ENCODE measurements around the gene OTUD4. TPM values are rescaled to one million over a fixed set of nuclear protein-coding genes. Genes with fewer than 3 reads are reported as not detected.
"Not testable (repeated sequence)": the region's sequence is repeated elsewhere in the genome, so short reads cannot be mapped to it uniquely, and the experiment has no call there.

The OTUD4 gene
- 16.6 and 21.8 TPM in 2 replicates for total RNA-seq

- DNase-seq (ENCODE audit: low read depth in 2 of 2) = peak; percentile 98 to 99
These were observed at the start of gene OTUD4 for GRCh38 chr4:145180298-145181090. TSS of gene OTUD4 (minus strand) at chr4:145180589. CDS start at chr4:145179973, 616 bp downstream.

GRCh38 chr4:145223228-145223627 lies 42.8 kb upstream of the OTUD4 start:
- not testable (repeated sequence) for DNase-seq (ENCODE audit: low read depth in 2 of 2)

GRCh38 chr4:145221529-145221928 lies 41.1 kb upstream of the OTUD4 start:
- not testable (repeated sequence) for DNase-seq (ENCODE audit: low read depth in 2 of 2)

- DNase-seq (ENCODE audit: low read depth in 2 of 2) = no peak
These were observed 38.7 kb upstream of the OTUD4 start for GRCh38 chr4:145219090-145219489.

- no peak for DNase-seq (ENCODE audit: low read depth in 2 of 2)
These were observed 37.9 kb upstream of the OTUD4 start for GRCh38 chr4:145218251-145218650.

DNA sequence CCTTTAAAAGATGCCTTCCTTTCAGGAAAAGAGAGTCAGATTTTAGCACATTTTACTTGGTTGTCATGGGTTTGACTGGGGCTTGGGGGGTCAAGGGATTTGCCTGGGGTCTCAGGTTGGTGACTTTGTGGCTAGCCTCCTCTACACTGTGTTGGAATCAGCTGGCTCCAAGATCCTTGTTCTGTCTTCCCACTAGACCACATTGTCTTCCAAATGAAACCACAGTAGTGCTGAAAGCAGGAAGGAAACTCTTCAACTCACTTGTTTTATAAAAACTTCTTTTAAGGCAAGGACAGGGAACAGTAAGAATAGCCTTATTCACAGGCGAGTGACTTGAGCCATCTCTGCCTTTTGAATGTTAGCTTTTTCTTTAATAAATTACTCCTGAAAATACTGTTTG lies 37.0 kb upstream of the OTUD4 start:
- DNase-seq (ENCODE audit: low read depth in 2 of 2) = peak in 1 of 2 donors; percentile 13

DNA sequence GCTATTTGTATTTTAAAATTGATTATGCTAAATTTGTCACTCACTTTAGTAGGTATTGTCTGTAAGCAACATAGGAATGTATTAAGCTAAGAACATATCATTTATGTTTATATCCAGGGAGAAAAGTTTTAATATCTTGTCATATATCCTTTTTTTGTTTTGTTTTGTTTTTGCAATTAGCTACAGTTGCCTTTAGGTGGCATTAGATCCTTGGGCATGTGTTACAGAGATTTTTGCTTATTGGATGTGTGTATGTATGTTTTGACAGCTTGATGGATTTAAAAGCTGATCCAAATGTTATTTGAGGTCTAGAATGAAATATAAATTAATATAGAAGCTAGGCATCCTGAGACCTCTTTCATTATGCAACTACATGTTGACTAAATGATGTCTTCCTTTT lies 36.1 kb upstream of the OTUD4 start:
- peak; percentile 61 to 78 for DNase-seq (ENCODE audit: low read depth in 2 of 2)

- DNase-seq (ENCODE audit: low read depth in 2 of 2) = no peak
These were observed 32.9 kb upstream of the OTUD4 start for GRCh38 chr4:145213245-145213644.

DNA sequence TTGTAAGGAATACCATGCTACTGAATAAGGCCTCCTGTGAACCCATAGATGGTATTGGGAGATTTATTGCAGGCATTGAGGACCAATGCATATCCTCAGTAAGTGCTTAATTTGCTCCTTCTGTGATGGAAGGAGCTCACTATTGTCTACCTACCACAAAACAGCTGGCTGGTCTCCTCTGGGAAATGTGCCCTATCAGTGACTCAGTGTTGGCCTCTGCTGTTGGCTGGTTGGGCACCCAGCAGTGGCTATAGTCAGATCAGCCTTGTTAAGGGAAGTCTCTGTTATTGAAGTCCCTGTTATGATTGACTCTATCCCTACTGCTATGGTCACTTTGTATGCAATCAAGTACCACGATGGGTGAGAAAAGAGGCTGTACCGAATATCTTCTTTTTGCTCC lies 27.5 kb upstream of the OTUD4 start:
- DNase-seq (ENCODE audit: low read depth in 2 of 2) = no peak

DNA sequence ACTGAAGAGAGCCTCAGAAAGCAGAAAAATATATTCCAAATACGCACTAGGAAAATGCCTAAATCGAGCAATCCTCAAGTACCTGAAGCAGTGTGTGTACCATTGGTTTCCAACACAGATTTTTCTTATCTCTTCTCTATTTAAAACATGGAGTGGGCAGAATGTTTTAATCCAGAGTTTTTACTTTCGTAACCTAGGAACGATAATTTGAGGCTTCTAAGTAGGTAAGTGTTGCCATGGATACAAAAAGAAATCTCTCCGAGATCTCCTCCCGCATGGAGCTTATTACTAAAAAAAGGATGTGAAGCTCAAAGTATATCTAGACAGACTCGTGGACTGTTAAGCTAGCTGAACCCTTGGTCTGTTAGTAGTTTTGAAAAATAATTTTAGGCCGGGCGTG lies 23.0 kb upstream of the OTUD4 start:
- DNase-seq (ENCODE audit: low read depth in 2 of 2) = no peak

GRCh38 chr4:145200366-145200765 lies 20.0 kb upstream of the OTUD4 start:
- no peak for DNase-seq (ENCODE audit: low read depth in 2 of 2)

DNA sequence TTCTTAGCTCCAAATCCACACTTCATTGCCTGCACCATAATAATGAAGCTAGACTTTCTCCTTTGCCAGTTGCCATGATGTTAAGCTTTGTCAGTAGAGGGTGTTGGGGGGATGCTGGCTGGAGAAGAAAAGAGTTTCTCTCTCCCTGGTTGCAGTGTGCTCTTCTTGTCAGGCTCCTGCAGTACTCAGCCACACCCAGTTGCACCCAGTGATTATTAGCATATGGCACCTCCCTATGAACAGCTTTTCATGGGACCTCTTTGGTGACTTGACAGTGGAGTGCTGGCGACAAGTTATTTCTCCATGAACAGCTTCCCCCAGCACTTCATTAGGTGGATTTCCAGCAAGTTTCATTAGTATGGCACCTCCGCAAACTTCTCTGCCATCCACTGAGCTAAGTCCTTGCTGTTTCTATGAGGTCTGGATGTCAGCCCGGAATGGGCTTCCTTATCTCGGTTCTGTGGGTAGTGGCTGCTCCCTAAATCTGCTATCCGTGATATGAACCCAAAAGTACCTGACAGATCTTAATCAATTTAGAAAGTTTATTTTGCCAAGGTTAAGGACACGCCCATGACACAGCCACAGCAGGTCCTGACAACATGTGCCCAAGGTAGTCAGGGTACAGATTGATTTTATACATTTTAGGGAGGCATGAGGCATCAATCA lies 18.8 kb upstream of the OTUD4 start:
- no peak for DNase-seq (ENCODE audit: low read depth in 2 of 2)

DNA sequence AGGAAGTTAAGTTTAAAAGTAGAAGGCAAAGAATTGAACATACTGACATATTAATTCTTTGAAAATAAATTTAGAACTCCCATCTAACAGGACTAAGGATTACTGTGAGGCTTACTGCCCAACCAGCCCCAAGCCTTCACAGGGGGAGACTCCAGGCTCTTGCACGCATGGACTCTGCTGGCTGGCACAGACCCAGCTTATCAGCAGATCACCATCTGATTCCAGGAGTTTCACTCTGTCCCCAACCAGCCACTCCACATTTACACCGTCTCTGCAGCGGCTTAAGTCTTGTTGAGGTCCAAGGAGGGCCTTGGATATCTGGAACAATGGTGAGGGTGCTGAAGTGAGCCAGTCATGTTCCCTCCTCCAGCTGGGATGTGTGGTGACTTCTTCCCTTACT lies 16.4 kb upstream of the OTUD4 start:
- DNase-seq (ENCODE audit: low read depth in 2 of 2) = no peak

GRCh38 chr4:145195167-145195952 lies 15.0 kb upstream of the OTUD4 start:
- no peak for DNase-seq (ENCODE audit: low read depth in 2 of 2)

DNA sequence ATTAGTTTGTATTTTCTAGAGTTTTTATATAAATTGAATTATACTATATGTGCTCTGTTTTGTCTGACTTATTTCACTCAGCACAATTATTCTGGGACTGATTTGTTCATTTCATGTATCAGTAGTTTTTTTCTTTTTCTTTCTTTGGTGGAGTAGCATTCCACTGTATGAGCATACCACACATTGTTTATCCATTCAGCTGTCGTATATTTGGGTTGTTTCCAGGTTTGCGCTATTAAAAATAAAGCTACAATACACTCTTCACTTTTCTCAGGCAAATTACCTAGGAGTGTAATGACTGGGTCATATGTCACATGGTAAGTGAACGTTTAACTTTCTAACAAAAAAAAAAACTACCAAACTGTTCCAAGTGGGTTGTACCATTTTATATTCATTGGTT lies 9.6 kb upstream of the OTUD4 start:
- DNase-seq (ENCODE audit: low read depth in 2 of 2) = peak in 1 of 2 donors; percentile 24

GRCh38 chr4:145186729-145187128 lies 6.3 kb upstream of the OTUD4 start:
- no peak for DNase-seq (ENCODE audit: low read depth in 2 of 2)

- DNase-seq (ENCODE audit: low read depth in 2 of 2) = no peak
These were observed 3.2 kb upstream of the OTUD4 start for GRCh38 chr4:145183581-145183980.

- no peak for DNase-seq (ENCODE audit: low read depth in 2 of 2)
These were observed 2.6 kb upstream of the OTUD4 start for GRCh38 chr4:145183023-145183422.

DNA sequence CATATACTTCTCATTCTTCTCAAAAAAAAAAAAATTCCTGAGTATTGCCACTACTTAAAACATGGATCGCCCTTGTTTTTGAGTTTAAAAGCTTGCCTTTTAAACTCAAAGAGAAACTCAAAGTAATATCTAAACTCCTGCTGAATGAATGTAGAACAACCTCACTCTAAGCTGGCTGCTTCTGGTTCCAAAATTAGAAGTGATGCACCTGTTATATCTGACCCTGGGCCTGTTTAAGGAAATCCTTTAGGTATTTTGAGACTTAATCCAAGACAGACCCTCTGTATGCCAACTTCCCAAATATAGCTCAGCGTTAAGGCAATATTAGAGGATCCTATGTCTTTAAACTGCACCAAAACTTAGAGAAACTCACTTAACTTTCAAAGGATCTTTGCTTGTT lies 1.8 kb upstream of the OTUD4 start:
- no peak for DNase-seq (ENCODE audit: low read depth in 2 of 2)

DNA sequence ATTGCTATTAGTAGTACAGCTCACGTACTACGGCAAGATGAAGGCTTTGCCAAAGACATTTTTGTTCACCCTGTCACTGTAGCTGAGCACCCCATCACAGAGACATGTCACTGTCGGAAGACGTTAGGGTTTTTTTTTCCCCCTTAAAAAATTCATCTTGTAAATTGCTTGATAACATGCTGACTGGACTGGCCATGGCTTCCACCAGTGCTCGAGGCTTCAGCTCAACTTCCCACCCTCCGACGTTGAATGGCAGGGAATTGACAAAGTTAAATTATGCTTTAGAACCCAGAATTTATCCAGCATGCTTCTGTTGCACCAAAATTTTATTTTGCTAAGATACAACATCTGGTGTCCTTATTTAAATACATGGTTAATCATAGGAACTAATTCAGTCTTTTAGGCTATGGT lies 707 bp upstream of the OTUD4 start:
- DNase-seq (ENCODE audit: low read depth in 2 of 2) = no peak

DNA sequence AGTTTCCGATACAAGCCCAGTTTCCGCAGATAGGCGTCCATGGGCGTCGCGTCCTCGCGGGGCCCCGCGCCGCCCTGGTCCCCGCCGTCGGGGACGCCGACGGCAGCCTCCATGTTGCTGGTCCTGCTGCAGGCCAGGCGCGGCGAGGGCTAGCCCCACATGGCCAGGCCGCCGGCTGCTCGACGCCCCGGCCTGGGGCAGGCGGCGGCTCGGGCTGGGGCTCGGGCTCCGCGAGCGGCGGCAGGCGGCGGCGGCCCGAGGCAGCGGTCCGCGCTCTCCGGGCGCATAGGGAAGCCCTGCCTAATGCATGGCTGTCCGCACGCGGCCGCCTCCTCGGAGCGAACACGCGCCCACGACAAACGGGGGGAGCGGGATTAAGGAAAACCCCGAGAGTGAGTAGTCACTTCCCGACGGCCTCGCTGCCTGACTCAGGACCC lies 510 bp downstream of the OTUD4 start:
- not testable (repeated sequence) for DNase-seq (ENCODE audit: low read depth in 2 of 2)

GRCh38 chr4:145179281-145179860 lies 1.0 kb downstream of the OTUD4 start:
- DNase-seq (ENCODE audit: low read depth in 2 of 2) = peak; percentile 78 to 89
